Muscle of leg (tissue), 11 donors: ENCODE data around the gene PARN. TPM values are rescaled to one million over a fixed set of nuclear protein-coding genes. Genes with fewer than 3 reads are reported as not detected.

Source experiments
- DNase-seq: peaks from one replicate; pipeline ENCODE4 v3.0.0; 2013
- H3K27ac ChIP-seq: one replicate; pipeline ENCODE4 v1.5.1; 2013; ENCODE audit warnings: mild to moderate bottlenecking, low read length, control low read depth
- H3K27me3 ChIP-seq: one replicate; pipeline ENCODE4 v1.6.1; 2013; ENCODE audit warnings: low read length; ENCODE audit not compliant: control insufficient read depth, insufficient read depth
- H3K36me3 ChIP-seq: one replicate; pipeline ENCODE4 v1.6.1; 2013; ENCODE audit warnings: low read length; ENCODE audit not compliant: control insufficient read depth, insufficient read depth
- H3K4me1 ChIP-seq: one replicate; pipeline ENCODE4 v1.6.1; 2013; ENCODE audit warnings: low read length; ENCODE audit not compliant: control insufficient read depth, insufficient read depth
- H3K4me3 ChIP-seq: one replicate; pipeline ENCODE4 v1.5.1; 2013; ENCODE audit warnings: low read length, control low read depth
- H3K9me3 ChIP-seq: replicated peaks from 2 replicates; pipeline ENCODE4 v1.6.1; 2013; ENCODE audit warnings: low read depth, low read length; ENCODE audit not compliant: control insufficient read depth
- WGBS: methylation state at CpG from one replicate; pipeline ENCODE4 v1.1.5; 2013; ENCODE audit warnings: missing lambda C conversion rate; ENCODE audit not compliant: insufficient coverage; 5-methylcytosine and 5-hydroxymethylcytosine counted together
- polyA plus RNA-seq, 8 donors: library from polyadenylated mRNA; unstranded; fragments of 120-200 nt; gene quantifications; one replicate each; pipeline versions ENCODE4 v1.2.1 to v1.2.3, GENCODE V29; 2013; ENCODE audit warnings: inconsistent platforms in 1 of 8, low replicate concordance in 1 of 8; ENCODE audit not compliant: insufficient read length in 8 of 8, insufficient read depth in 1 of 8
- total RNA-seq: library from RNA; stranded (reverse); fragments of 120-200 nt; gene quantifications from one replicate; pipeline ENCODE4 v1.2.4, GENCODE V29; 2013

The PARN gene
- total and polyA plus RNA-seq, 9 donors = 13.6 to 18.0 (median 16.1) TPM

- H3K27me3 ChIP-seq = no peaks in the 10 kb centered on the region
- H3K9me3 ChIP-seq = no peaks in the 10 kb centered on the region
- WGBS = no CpG with 5 or more reads among the region's 2 CpGs
- H3K4me1 ChIP-seq = peaks cover 11% of the 10 kb centered on the region
- H3K27ac ChIP-seq = no peak overlapping the region
- H3K36me3 ChIP-seq = no peaks in the 10 kb centered on the region
- H3K4me3 ChIP-seq = no peak overlapping the region
- no peak for DNase-seq
These were observed 137.4 kb downstream of the PARN start for GRCh38 chr16:14492614-14493013.

DNA sequence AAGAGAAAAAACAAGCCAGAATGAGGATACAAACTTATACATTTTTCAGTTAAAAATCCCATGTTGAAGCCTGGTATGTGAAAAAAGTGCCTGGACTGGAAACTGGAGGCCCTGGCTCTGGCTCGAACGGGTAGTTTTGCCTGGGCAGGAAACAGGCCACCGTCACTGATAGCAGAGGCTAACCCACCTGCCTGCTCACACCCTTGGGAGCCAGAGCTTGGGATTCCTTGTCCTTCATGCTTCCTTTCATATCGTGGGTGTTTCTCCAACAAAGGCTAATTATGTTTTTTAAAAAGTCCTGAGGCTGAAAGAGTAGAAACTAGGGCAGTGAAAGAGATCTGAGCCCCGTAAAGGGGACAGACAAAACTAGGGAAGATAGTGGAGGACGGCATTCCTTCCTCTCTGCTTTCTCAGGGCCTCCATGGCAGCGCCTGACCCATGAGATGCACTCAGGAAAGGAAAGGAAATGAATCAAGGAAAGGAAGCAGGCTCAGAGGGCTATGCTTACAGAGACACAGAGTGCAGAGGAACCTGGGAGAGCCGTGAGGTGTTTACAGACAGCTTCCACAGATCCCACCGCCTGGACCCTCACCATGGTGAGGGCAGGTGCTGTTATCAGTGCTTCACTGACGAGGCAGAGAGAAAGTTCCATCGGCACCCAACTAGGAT, 138.1 kb downstream of the PARN start:
- H3K27me3 ChIP-seq = no peaks in the 10 kb centered on the region
- no peak overlapping the region for H3K27ac ChIP-seq
- H3K4me3 ChIP-seq = no peak overlapping the region
- peaks cover 12% of the 10 kb centered on the region for H3K4me1 ChIP-seq
- WGBS = 75% methylated on average over 4 of the region's 11 CpGs
- no peak for DNase-seq
- no peaks in the 10 kb centered on the region for H3K9me3 ChIP-seq
- H3K36me3 ChIP-seq = no peaks in the 10 kb centered on the region

DNA sequence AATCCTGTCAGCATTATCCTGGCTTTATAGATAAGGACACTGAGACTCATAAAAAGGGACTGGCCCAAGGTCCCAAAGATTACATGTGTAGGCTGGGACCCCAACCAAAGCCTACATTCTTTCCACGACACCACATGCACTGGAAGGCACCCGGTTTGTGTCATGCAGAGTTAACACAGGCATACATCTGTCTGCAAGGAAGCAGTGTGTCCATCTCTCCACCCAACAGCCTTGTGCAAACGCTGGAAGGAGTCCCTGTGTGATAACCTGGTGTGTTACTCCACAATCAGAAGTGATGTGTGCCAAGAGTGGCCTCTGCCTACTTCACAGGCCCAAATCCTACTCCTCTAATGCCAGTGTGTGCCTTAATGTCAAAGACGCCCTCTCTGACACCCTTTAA, 139.8 kb downstream of the PARN start:
- no peak overlapping the region for H3K27ac ChIP-seq
- peaks cover 13% of the 10 kb centered on the region for H3K4me1 ChIP-seq
- H3K4me3 ChIP-seq = no peak overlapping the region
- H3K36me3 ChIP-seq = no peaks in the 10 kb centered on the region
- no CpG with 5 or more reads among the region's 4 CpGs for WGBS
- no peak for DNase-seq
- no peaks in the 10 kb centered on the region for H3K9me3 ChIP-seq
- no peaks in the 10 kb centered on the region for H3K27me3 ChIP-seq

- Histone ChIP-seq H3K27me3 (no peaks in the 10 kb centered on the region), H3K27ac (no peak overlapping the region), H3K4me3 (no peak overlapping the region), H3K36me3 (no peaks in the 10 kb centered on the region), H3K4me1 (peaks cover 13% of the 10 kb centered on the region), H3K9me3 (no peaks in the 10 kb centered on the region)
- WGBS = 54% methylated on average over 3 of the region's 4 CpGs
- DNase-seq = peak; percentile 40
These were observed 140.6 kb downstream of the PARN start for GRCh38 chr16:14489460-14489859.

GRCh38 chr16:14487579-14487978, 142.5 kb downstream of the PARN start:
- no peak overlapping the region for H3K4me3 ChIP-seq
- no peak overlapping the region for H3K27ac ChIP-seq
- no CpG with 5 or more reads among the region's 3 CpGs for WGBS

GRCh38 chr16:14486520-14487303, 143.3 kb downstream of the PARN start:
- no peaks in the 10 kb centered on the region for H3K27me3 ChIP-seq
- peak overlapping the region; percentile 16 for H3K27ac ChIP-seq
- DNase-seq = peak; percentile 88
- no peak overlapping the region for H3K4me3 ChIP-seq
- peaks cover 9% of the 10 kb centered on the region for H3K36me3 ChIP-seq
- no peaks in the 10 kb centered on the region for H3K9me3 ChIP-seq
- 13% methylated on average over 10 of the region's 20 CpGs for WGBS
- H3K4me1 ChIP-seq = peaks cover 13% of the 10 kb centered on the region

More at GRCh38 chr16:14487579-14487978, 142.5 kb downstream of the PARN start:
- peaks cover 13% of the 10 kb centered on the region for H3K4me1 ChIP-seq
- H3K36me3 ChIP-seq = peaks cover 2% of the 10 kb centered on the region
- H3K27me3 ChIP-seq = no peaks in the 10 kb centered on the region
- no peaks in the 10 kb centered on the region for H3K9me3 ChIP-seq
- no peak for DNase-seq

DNA sequence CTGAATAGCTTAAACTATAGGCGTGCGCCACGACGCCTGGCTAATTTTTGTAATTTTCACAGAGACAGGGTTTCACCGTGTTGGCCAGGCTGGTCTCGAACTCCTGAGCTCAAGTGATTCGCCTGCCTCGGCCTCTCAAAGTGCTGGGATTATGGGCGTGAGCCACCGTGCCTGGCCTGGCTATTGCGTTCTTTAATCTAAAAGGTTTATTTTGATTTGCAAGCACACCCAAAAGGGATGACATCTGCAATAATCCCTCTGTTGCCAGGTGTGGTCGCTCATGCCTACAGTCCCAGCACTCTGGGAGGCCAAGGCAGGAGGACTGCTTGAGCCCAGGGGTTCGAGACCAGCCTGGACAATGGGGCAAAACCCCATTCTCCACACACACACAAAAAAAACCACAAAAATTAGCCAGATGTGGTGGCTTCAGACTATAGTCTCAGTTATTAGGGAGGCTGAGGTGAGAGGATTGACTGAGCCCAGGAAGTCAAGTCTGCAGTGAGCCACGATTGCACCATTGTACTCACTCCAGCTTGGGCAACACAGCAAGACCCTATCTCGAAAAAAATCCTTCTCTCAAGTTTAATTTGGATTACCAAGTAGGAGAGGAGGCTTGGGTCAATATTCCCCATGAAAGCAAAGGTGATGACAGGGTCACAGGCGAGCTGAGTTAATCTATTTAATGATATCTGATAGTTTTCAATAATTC, 144.1 kb downstream of the PARN start:
- H3K4me3 ChIP-seq = no peak overlapping the region
- no peaks in the 10 kb centered on the region for H3K27me3 ChIP-seq
- no peaks in the 10 kb centered on the region for H3K9me3 ChIP-seq
- H3K36me3 ChIP-seq = peaks cover 10% of the 10 kb centered on the region
- H3K27ac ChIP-seq = no peak overlapping the region
- H3K4me1 ChIP-seq = peaks cover 13% of the 10 kb centered on the region
- DNase-seq = no peak
- WGBS = 95% methylated on average over 12 of the region's 16 CpGs

DNA sequence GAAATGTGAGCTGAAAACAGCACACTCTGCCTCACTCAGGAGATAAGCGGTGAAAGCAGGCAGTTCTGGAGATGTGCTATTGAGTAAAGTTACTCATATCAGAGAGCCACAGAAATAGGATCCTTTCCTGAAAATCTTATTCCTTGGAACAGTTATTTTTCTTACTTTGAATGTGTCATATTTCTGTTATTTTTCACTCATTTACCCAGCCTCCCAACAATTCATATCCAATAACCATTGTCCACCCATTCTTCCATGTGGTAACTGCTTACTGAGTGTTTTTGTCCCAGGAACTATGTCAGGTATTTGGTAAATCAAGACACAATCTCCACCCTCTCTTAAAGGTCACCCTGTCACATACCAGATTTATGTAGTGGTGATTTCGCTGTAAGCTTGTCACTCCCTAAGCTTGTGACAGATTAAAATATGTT, 144.9 kb downstream of the PARN start:
- H3K4me1 ChIP-seq = peaks cover 13% of the 10 kb centered on the region
- DNase-seq = no peak
- no peak overlapping the region for H3K27ac ChIP-seq
- H3K4me3 ChIP-seq = no peak overlapping the region
- H3K9me3 ChIP-seq = no peaks in the 10 kb centered on the region
- no CpG with 5 or more reads among the region's 2 CpGs for WGBS
- peaks cover 10% of the 10 kb centered on the region for H3K36me3 ChIP-seq
- H3K27me3 ChIP-seq = no peaks in the 10 kb centered on the region

- H3K4me3 ChIP-seq = no peak overlapping the region
- peaks cover 3% of the 10 kb centered on the region for H3K9me3 ChIP-seq
- WGBS = 73% methylated on average over 3 of the region's 6 CpGs
- H3K27me3 ChIP-seq = no peaks in the 10 kb centered on the region
- no peak overlapping the region for H3K27ac ChIP-seq
- H3K4me1 ChIP-seq = peaks cover 13% of the 10 kb centered on the region
- peaks cover 10% of the 10 kb centered on the region for H3K36me3 ChIP-seq
- no peak for DNase-seq
These were observed 146.2 kb downstream of the PARN start for GRCh38 chr16:14483819-14484385.

- no peaks in the 10 kb centered on the region for H3K36me3 ChIP-seq
- no peaks in the 10 kb centered on the region for H3K27me3 ChIP-seq
- H3K9me3 ChIP-seq = peaks cover 5% of the 10 kb centered on the region
- H3K4me1 ChIP-seq = no peaks in the 10 kb centered on the region
- DNase-seq = no peak
- no peak overlapping the region for H3K4me3 ChIP-seq
- WGBS = no CpG with 5 or more reads among the region's 1 CpG
- no peak overlapping the region for H3K27ac ChIP-seq
These were observed 153.9 kb downstream of the PARN start for GRCh38 chr16:14476183-14476582.
